Measurements from ENCODE around the gene ZNF638.

GRCh38 chr2:71358931-71359671 is 27.5 kb downstream of the ZNF638 start:
- TF ChIP-seq CTCF (IDR thresholded peaks at IDR 0.05; ENCODE audit: insufficient read depth, low read depth, low read length), result no peak
- no peak for TF ChIP-seq EZH2 (IDR thresholded peaks at IDR 0.05; ENCODE audit: insufficient read depth, low read length)
